Liver (tissue), 9 donors: ENCODE data around the gene ZNF530. TPM values are rescaled to one million over a fixed set of nuclear protein-coding genes. Genes with fewer than 3 reads are reported as not detected.

Experiments used
- DNase-seq: peaks from one replicate; pipeline ENCODE4 v3.0.0-alpha.2; 2017; ENCODE audit warnings: low spot score
- H3K27ac ChIP-seq, 2 donors: one replicate each; pipeline ENCODE4 v1.7.0; 2013; ENCODE audit warnings: inconsistent platforms in 2 of 2, low read length in 2 of 2, control low read depth in 1 of 2, low read depth in 1 of 2, mild to moderate bottlenecking in 1 of 2
- H3K27me3 ChIP-seq, 4 donors: one replicate each; pipeline versions ENCODE4 v1.6.1 to v1.7.0; 2013; ENCODE audit warnings: low read length in 3 of 4, inconsistent platforms in 1 of 4, mild to moderate bottlenecking in 1 of 4, moderate library complexity in 1 of 4; ENCODE audit not compliant: control insufficient read depth in 4 of 4, insufficient read depth in 4 of 4
- H3K36me3 ChIP-seq, 4 donors: one replicate each; pipeline versions ENCODE4 v1.6.1 to v1.7.0; 2013; ENCODE audit warnings: low read length in 3 of 4, mild to moderate bottlenecking in 3 of 4, low read depth in 1 of 4, moderate library complexity in 1 of 4; ENCODE audit not compliant: control insufficient read depth in 4 of 4, insufficient read depth in 3 of 4
- H3K4me1 ChIP-seq, 4 donors: one replicate each; pipeline versions ENCODE4 v1.6.1 to v1.7.0; 2013; ENCODE audit warnings: low read length in 3 of 4, mild to moderate bottlenecking in 3 of 4, moderate library complexity in 1 of 4; ENCODE audit not compliant: control insufficient read depth in 4 of 4, insufficient read depth in 4 of 4
- H3K4me3 ChIP-seq, 3 donors: one replicate each; pipeline versions ENCODE4 v1.6.1 to v1.7.0; 2013; ENCODE audit warnings: low read length in 3 of 3, control low read depth in 1 of 3, low read depth in 1 of 3, mild to moderate bottlenecking in 1 of 3
- H3K9ac ChIP-seq, 2 donors: one replicate each; pipeline ENCODE4 v1.7.0; 2013; ENCODE audit warnings: low read length in 2 of 2, mild to moderate bottlenecking in 2 of 2, moderate library complexity in 2 of 2, control low read depth in 1 of 2, low read depth in 1 of 2
- H3K9me3 ChIP-seq, 4 donors: one replicate each; pipeline versions ENCODE4 v1.6.1 to v1.7.0; 2013; ENCODE audit warnings: low read length in 3 of 4; ENCODE audit not compliant: control insufficient read depth in 4 of 4
- CTCF ChIP-seq: fragments of 150-350 bp; IDR thresholded peaks from 2 replicates; pipeline ENCODE4 v1.5.1; 2017; ENCODE audit warnings: improper control_type of control experiment, low read depth, low read length; ENCODE audit not compliant: missing input control
- EGR1 ChIP-seq, 2 donors: IDR thresholded peaks; 2 replicates each; pipeline ENCODE4 v1.6.1; 2016 to 2018; ENCODE audit warnings: antibody characterized with exemption in 2 of 2, low read depth in 2 of 2
- FOXA1 ChIP-seq: IDR thresholded peaks from 2 replicates; pipeline ENCODE4 v1.6.1; 2016; ENCODE audit warnings: antibody characterized with exemption
- FOXA2 ChIP-seq: IDR thresholded peaks from 2 replicates; pipeline ENCODE4 v1.6.1; 2016; ENCODE audit warnings: antibody characterized with exemption
- GABPA ChIP-seq, 2 donors: IDR thresholded peaks in 1 of 2; conservative IDR thresholded peaks in 1 of 2; 2 replicates each; pipeline ENCODE4 v1.6.1; 2016; ENCODE audit warnings: antibody characterized with exemption in 2 of 2, mild to moderate bottlenecking in 1 of 2, moderate library complexity in 1 of 2
- HNF4A ChIP-seq, 2 donors: conservative IDR thresholded peaks; 2 replicates each; pipeline ENCODE4 v1.6.1; 2016; ENCODE audit warnings: antibody characterized with exemption in 2 of 2, mild to moderate bottlenecking in 2 of 2
- HNF4G ChIP-seq: IDR thresholded peaks from 2 replicates; pipeline ENCODE4 v1.6.1; 2016; ENCODE audit warnings: antibody characterized with exemption
- JUND ChIP-seq, 2 donors: IDR thresholded peaks; 2 replicates each; pipeline ENCODE4 v1.6.1; 2016; ENCODE audit warnings: antibody characterized with exemption in 2 of 2
- MAX ChIP-seq: IDR thresholded peaks from 2 replicates; pipeline ENCODE4 v1.6.1; 2016; ENCODE audit warnings: antibody characterized with exemption
- NR2F2 ChIP-seq: IDR thresholded peaks from 2 replicates; pipeline ENCODE4 v1.6.1; 2016; ENCODE audit warnings: antibody characterized with exemption
- RAD21 ChIP-seq, 2 donors: IDR thresholded peaks; 2 replicates each; pipeline ENCODE4 v1.6.1; 2016; ENCODE audit warnings: antibody characterized with exemption in 2 of 2, mild to moderate bottlenecking in 2 of 2
- REST ChIP-seq: IDR thresholded peaks from 2 replicates; pipeline ENCODE4 v1.6.1; 2016; ENCODE audit warnings: antibody characterized with exemption, mild to moderate bottlenecking
- RXRA ChIP-seq, 2 donors: IDR thresholded peaks; 2 replicates each; pipeline ENCODE4 v1.6.1; 2017 to 2018; ENCODE audit warnings: antibody characterized with exemption in 2 of 2, mild to moderate bottlenecking in 1 of 2
- SP1 ChIP-seq: IDR thresholded peaks from 2 replicates; pipeline ENCODE4 v1.6.1; 2018; ENCODE audit warnings: antibody characterized with exemption, mild to moderate bottlenecking
- TAF1 ChIP-seq: conservative IDR thresholded peaks from 2 replicates; pipeline ENCODE4 v1.6.1; 2016; ENCODE audit warnings: antibody characterized with exemption, mild to moderate bottlenecking
- YY1 ChIP-seq: IDR thresholded peaks from 2 replicates; pipeline ENCODE4 v1.6.1; 2016; ENCODE audit warnings: antibody characterized with exemption, mild to moderate bottlenecking
- ZBTB33 ChIP-seq: IDR thresholded peaks from 2 replicates; pipeline ENCODE4 v1.6.1; 2016; ENCODE audit warnings: antibody characterized with exemption
- WGBS: extraction: QIAGEN DNeasy Blood & Tissue Kit; methylation state at CpG from one replicate; pipeline ENCODE4 v1.1.7; 2013; 5-methylcytosine and 5-hydroxymethylcytosine counted together
- polyA plus RNA-seq, 2 donors: library from polyadenylated mRNA; stranded (reverse) in 1 of 2; unstranded in 1 of 2; fragments of 200-250 nt in 1 of 2; fragments of >200 nt in 1 of 2; fragmentation: Nextera tagmentation in 1 of 2; extraction: Ambion mirVana in 1 of 2; gene quantifications; one replicate each; pipeline versions ENCODE4 v1.2.1 to v1.2.3, GENCODE V29; 2013 to 2015
- total RNA-seq, 2 donors: library from RNA; depleted of rRNA; stranded (reverse); fragments of >200 nt; gene quantifications; one replicate each; pipeline ENCODE4 v1.2.3, GENCODE V29; 2014
- donor health status: healthy.
- donor health status: healthy.
- donor health status: healthy.
- donor health status: healthy.
- donor health status: healthy.

The ZNF530 gene
- total and polyA plus RNA-seq, 4 donors: 0.86 to 7.1 (median 1.4) TPM

- peak; percentile 97 for DNase-seq
- peak within 1 kb of the TSS; percentile 6 to 55 for H3K9ac ChIP-seq
- WGBS: 2% methylated on average over 59 of the region's 59 CpGs
- peaks cover 4 to 10% (median 8%) of the 10 kb centered on the region in 4 donors for H3K4me1 ChIP-seq
- H3K4me3 ChIP-seq: peak within 1 kb of the TSS; percentile 69 to 95 (median 87)
- peaks cover 3 to 35% (median 24%) of the 10 kb centered on the region in 4 donors for H3K36me3 ChIP-seq
- TF ChIP-seq ZBTB33 (no peak), TAF1 (no peak), RXRA (IDR thresholded peaks at IDR 0.05) (no peak), MAX (peak; percentile 33), NR2F2 (peak; percentile 21), FOXA1 (no peak), CTCF (no peak), FOXA2 (no peak), REST (no peak), HNF4G (no peak), HNF4A (conservative IDR thresholded peaks at IDR 0.05) (peak in 1 of 2 donors; percentile 17), YY1 (peak; percentile 88), EGR1 (IDR thresholded peaks at IDR 0.05; ENCODE audit: low read depth in 2 of 2) (no peak), SP1 (peak; percentile 68), RAD21 (IDR thresholded peaks at IDR 0.05) (peak; percentile 18 to 39), JUND (IDR thresholded peaks at IDR 0.05) (no peak), GABPA (IDR thresholded peaks at IDR 0.05 in 1 of 2, conservative IDR thresholded peaks at IDR 0.05 in 1 of 2) (peak; percentile 63 to 92)
- peaks cover 7 to 45% (median 26%) of the 10 kb centered on the region in 4 donors for H3K9me3 ChIP-seq
- H3K27me3 ChIP-seq: no peaks in the 10 kb centered on the region
- H3K27ac ChIP-seq: peak within 1 kb of the TSS in 1 of 2 donors; percentile 44
Observed at GRCh38 chr19:57632987-57633831, 33.5 kb downstream of the ZNF530 start, which contains the start of gene ZNF211. Gene ZNF211 (plus strand): TSS chr19:57633168. CDS start chr19:57633347, 179 bp downstream.
